ENCODE measurements around the gene RHOG. TPM values are rescaled to one million over a fixed set of nuclear protein-coding genes. Genes with fewer than 3 reads are reported as not detected.
A peak's percentile ranks its signal among the peaks of the same experiment; 100 is the strongest.

Gene RHOG
- polyA plus RNA-seq, 2 donors: 48.0 to 79.0 TPM

DNA sequence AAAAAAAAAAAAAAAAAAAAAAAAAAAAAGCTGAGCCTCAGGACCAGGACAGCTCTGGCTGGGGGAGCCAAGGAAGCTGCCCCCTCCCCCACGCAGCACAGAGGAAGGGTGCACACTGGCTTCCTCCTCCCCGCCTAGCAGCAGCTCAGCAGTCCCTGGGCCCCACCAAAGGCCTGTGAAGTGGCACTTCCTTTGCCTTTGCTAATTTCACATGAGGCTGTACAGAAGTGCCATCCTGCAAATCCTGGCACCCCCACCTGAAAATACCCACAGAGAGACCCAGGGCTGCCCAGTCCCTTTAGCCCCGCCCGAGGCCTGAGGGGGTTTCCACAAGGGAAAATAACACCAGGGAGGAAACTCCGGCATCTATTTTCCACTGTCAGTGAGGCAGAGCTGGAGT lies 3.9 kb downstream of the RHOG start:
- Histone ChIP-seq H3K4me3 (ENCODE audit: low read depth in 1 of 2, low read length in 2 of 2) (no peak overlapping the region), H3K36me3 (ENCODE audit: control insufficient read depth in 2 of 2, insufficient read depth in 2 of 2, low read length in 1 of 2) (peaks cover 0 to 3% of the 10 kb centered on the region in 2 donors), H3K4me1 (ENCODE audit: control insufficient read depth in 2 of 2, insufficient read depth in 2 of 2, low read length in 1 of 2) (peaks cover 2 to 20% of the 10 kb centered on the region in 2 donors), H3K27me3 (ENCODE audit: control insufficient read depth in 1 of 2, insufficient read depth in 2 of 2, low read length in 2 of 2) (no peaks in the 10 kb centered on the region), H3K9me3 (ENCODE audit: control insufficient read depth in 2 of 2, insufficient read depth in 1 of 2, low read depth in 1 of 2, low read length in 1 of 2) (no peaks in the 10 kb centered on the region), H3K27ac (ENCODE audit: low read depth in 2 of 2, low read length in 1 of 2) (peak overlapping the region in 1 of 2 donors; percentile 36)
- WGBS, 2 donors: 61 to 71% methylated on average over 5 of the region's 5 CpGs

DNA sequence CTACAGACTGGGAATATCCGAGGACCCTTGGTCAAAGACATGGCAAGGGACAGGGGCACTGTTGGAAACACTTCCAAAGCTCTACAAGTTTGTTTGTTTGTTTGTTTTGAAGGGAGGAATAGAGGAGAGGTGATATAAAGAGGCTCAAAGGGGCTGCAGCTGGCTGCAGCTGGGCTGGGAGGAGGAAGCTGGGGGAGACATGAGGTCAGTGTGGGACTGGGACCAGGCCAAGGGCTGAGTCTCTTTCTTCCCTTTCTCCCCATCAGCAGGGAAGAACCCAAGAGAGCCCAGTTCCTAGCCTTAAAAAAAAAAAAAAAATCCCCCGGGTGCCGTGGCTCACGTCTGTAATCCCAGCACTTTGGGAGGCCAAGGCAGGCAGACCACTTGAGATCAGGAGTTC lies 5.0 kb downstream of the RHOG start:
- Histone ChIP-seq H3K4me1 (ENCODE audit: control insufficient read depth in 2 of 2, insufficient read depth in 2 of 2, low read length in 1 of 2) (peaks cover 7 to 22% of the 10 kb centered on the region in 2 donors), H3K27me3 (ENCODE audit: control insufficient read depth in 1 of 2, insufficient read depth in 2 of 2, low read length in 2 of 2) (no peaks in the 10 kb centered on the region), H3K36me3 (ENCODE audit: control insufficient read depth in 2 of 2, insufficient read depth in 2 of 2, low read length in 1 of 2) (peaks cover 0 to 10% of the 10 kb centered on the region in 2 donors), H3K4me3 (ENCODE audit: low read depth in 1 of 2, low read length in 2 of 2) (no peak overlapping the region), H3K9me3 (ENCODE audit: control insufficient read depth in 2 of 2, insufficient read depth in 1 of 2, low read depth in 1 of 2, low read length in 1 of 2) (no peaks in the 10 kb centered on the region), H3K27ac (ENCODE audit: low read depth in 2 of 2, low read length in 1 of 2) (peak overlapping the region in 1 of 2 donors; percentile 64)
- WGBS, 2 donors: 73 to 83% methylated on average over 4 of the region's 4 CpGs

DNA sequence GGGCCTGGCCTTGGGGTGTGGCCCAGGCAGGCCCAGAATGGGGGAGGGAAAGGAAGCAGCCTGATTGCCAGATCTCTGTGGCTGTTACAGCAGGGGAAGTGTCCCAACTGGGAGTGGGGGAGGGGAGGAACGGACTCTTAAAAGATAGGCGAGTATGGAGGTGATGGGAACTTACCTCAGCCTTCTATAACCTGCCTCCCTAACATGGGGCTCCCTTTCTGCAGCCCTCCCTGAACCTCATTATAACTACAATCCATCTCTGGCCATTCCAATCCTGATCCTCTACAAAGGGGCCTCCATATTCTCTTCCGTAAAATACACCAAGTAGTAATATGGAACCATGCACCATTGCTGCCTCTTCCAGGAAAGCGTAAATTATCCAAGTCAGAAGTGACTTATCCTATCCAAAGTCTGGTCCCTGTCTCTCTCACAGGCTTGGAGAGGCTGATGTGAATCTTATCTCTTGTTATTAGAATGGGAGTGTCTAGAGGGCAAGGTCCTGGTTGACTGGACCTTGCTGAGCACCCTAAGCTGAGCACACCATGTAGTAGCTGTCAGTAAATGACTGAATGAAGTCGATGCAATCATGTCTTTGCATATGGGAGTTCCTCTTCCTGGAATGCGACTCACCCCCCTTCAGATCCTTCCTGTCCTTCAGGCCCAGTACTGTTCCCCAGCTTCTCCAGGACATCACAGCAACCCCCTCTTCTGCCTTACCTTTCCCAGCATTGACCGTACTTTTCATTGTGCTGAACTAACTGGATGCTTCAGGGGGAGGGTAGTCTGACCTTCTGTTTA lies 5.9 kb downstream of the RHOG start:
- H3K4me3 ChIP-seq (ENCODE audit: low read depth in 1 of 2, low read length in 2 of 2): no peak overlapping the region
- peaks cover 0 to 12% of the 10 kb centered on the region in 2 donors for H3K36me3 ChIP-seq (ENCODE audit: control insufficient read depth in 2 of 2, insufficient read depth in 2 of 2, low read length in 1 of 2)
- 67 to 75% methylated on average over 7 of the region's 7 CpGs for WGBS, 2 donors
- H3K9me3 ChIP-seq (ENCODE audit: control insufficient read depth in 2 of 2, insufficient read depth in 1 of 2, low read depth in 1 of 2, low read length in 1 of 2): no peaks in the 10 kb centered on the region
- H3K27ac ChIP-seq (ENCODE audit: low read depth in 2 of 2, low read length in 1 of 2): peak overlapping the region; percentile 37 to 64
- H3K27me3 ChIP-seq (ENCODE audit: control insufficient read depth in 1 of 2, insufficient read depth in 2 of 2, low read length in 2 of 2): no peaks in the 10 kb centered on the region
- H3K4me1 ChIP-seq (ENCODE audit: control insufficient read depth in 2 of 2, insufficient read depth in 2 of 2, low read length in 1 of 2): peaks cover 7 to 22% of the 10 kb centered on the region in 2 donors

GRCh38 chr11:3834349-3834663 lies 6.5 kb downstream of the RHOG start:
- peak overlapping the region in 1 of 2 donors; percentile 15 for H3K27ac ChIP-seq (ENCODE audit: low read depth in 2 of 2, low read length in 1 of 2)
- H3K36me3 ChIP-seq (ENCODE audit: control insufficient read depth in 2 of 2, insufficient read depth in 2 of 2, low read length in 1 of 2): peaks cover 0 to 12% of the 10 kb centered on the region in 2 donors
- no peaks in the 10 kb centered on the region for H3K27me3 ChIP-seq (ENCODE audit: control insufficient read depth in 1 of 2, insufficient read depth in 2 of 2, low read length in 2 of 2)
- no peaks in the 10 kb centered on the region for H3K9me3 ChIP-seq (ENCODE audit: control insufficient read depth in 2 of 2, insufficient read depth in 1 of 2, low read depth in 1 of 2, low read length in 1 of 2)
- peaks cover 7 to 17% of the 10 kb centered on the region in 2 donors for H3K4me1 ChIP-seq (ENCODE audit: control insufficient read depth in 2 of 2, insufficient read depth in 2 of 2, low read length in 1 of 2)
- no peak overlapping the region for H3K4me3 ChIP-seq (ENCODE audit: low read depth in 1 of 2, low read length in 2 of 2)
- WGBS, 2 donors: 70 to 80% methylated on average over 4 of the region's 4 CpGs

DNA sequence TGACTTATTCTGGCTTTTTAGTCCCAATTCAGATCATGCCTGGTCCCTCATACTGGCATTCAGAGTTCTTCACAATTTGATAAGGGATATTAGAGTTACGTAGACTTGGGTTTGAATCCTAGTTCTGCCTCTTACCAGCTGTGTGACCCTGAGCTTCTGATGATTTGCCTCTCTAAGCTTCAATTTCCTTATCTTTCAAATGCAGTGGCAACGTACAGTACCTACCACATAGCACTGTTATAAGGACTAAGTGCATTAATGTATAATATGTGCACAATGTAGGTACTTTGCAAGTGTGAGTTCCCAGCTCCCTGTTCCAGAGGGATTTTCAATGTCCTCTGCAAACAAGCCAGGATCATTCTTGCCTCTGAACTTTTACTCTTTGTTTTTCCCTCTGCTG lies 7.3 kb downstream of the RHOG start:
- peaks cover 7 to 13% of the 10 kb centered on the region in 2 donors for H3K4me1 ChIP-seq (ENCODE audit: control insufficient read depth in 2 of 2, insufficient read depth in 2 of 2, low read length in 1 of 2)
- no peak overlapping the region for H3K4me3 ChIP-seq (ENCODE audit: low read depth in 1 of 2, low read length in 2 of 2)
- peaks cover 0 to 12% of the 10 kb centered on the region in 2 donors for H3K36me3 ChIP-seq (ENCODE audit: control insufficient read depth in 2 of 2, insufficient read depth in 2 of 2, low read length in 1 of 2)
- H3K27ac ChIP-seq (ENCODE audit: low read depth in 2 of 2, low read length in 1 of 2): no peak overlapping the region
- no peaks in the 10 kb centered on the region for H3K9me3 ChIP-seq (ENCODE audit: control insufficient read depth in 2 of 2, insufficient read depth in 1 of 2, low read depth in 1 of 2, low read length in 1 of 2)
- 87 to 90% methylated on average over 2 of the region's 2 CpGs for WGBS, 2 donors
- H3K27me3 ChIP-seq (ENCODE audit: control insufficient read depth in 1 of 2, insufficient read depth in 2 of 2, low read length in 2 of 2): no peaks in the 10 kb centered on the region

DNA sequence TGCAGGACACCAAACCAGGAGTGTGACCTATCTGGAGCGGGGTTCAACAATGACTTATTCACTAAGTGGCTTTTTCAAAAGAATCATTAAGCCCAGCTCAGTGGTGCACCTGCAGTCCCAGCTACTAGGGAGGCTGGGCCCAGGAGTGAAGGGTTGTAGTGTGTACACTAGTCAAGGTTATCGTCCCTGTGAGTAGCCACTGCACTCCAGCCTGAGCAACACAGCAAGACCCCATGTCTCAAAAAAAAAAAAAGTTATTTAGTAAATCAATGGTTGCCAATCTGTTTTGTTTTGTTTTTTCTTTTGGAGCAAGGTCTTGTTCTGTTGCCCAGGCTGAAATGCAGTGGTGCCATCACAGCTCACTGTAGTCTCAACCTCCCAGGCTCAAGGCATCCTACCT lies 7.9 kb downstream of the RHOG start:
- peaks cover 0 to 15% of the 10 kb centered on the region in 2 donors for H3K36me3 ChIP-seq (ENCODE audit: control insufficient read depth in 2 of 2, insufficient read depth in 2 of 2, low read length in 1 of 2)
- no peaks in the 10 kb centered on the region for H3K27me3 ChIP-seq (ENCODE audit: control insufficient read depth in 1 of 2, insufficient read depth in 2 of 2, low read length in 2 of 2)
- no peaks in the 10 kb centered on the region for H3K9me3 ChIP-seq (ENCODE audit: control insufficient read depth in 2 of 2, insufficient read depth in 1 of 2, low read depth in 1 of 2, low read length in 1 of 2)
- H3K4me1 ChIP-seq (ENCODE audit: control insufficient read depth in 2 of 2, insufficient read depth in 2 of 2, low read length in 1 of 2): peaks cover 7 to 13% of the 10 kb centered on the region in 2 donors
- WGBS, 2 donors: 79 to 91% methylated on average over 2 of the region's 2 CpGs
- no peak overlapping the region for H3K27ac ChIP-seq (ENCODE audit: low read depth in 2 of 2, low read length in 1 of 2)
- H3K4me3 ChIP-seq (ENCODE audit: low read depth in 1 of 2, low read length in 2 of 2): no peak overlapping the region

- H3K27ac ChIP-seq (ENCODE audit: low read depth in 2 of 2, low read length in 1 of 2): peak overlapping the region in 1 of 2 donors; percentile 57
- H3K36me3 ChIP-seq (ENCODE audit: control insufficient read depth in 2 of 2, insufficient read depth in 2 of 2, low read length in 1 of 2): peaks cover 6 to 27% of the 10 kb centered on the region in 2 donors
- H3K4me3 ChIP-seq (ENCODE audit: low read depth in 1 of 2, low read length in 2 of 2): no peak overlapping the region
- WGBS, 2 donors: 73 to 76% methylated on average over 12 of the region's 13 CpGs
- no peaks in the 10 kb centered on the region for H3K27me3 ChIP-seq (ENCODE audit: control insufficient read depth in 1 of 2, insufficient read depth in 2 of 2, low read length in 2 of 2)
- peaks cover 7 to 13% of the 10 kb centered on the region in 2 donors for H3K4me1 ChIP-seq (ENCODE audit: control insufficient read depth in 2 of 2, insufficient read depth in 2 of 2, low read length in 1 of 2)
- no peaks in the 10 kb centered on the region for H3K9me3 ChIP-seq (ENCODE audit: control insufficient read depth in 2 of 2, insufficient read depth in 1 of 2, low read depth in 1 of 2, low read length in 1 of 2)
Measured at GRCh38 chr11:3831378-3832239, 9.2 kb downstream of the RHOG start.

- no peak overlapping the region for H3K4me3 ChIP-seq (ENCODE audit: low read depth in 1 of 2, low read length in 2 of 2)
- H3K9me3 ChIP-seq (ENCODE audit: control insufficient read depth in 2 of 2, insufficient read depth in 1 of 2, low read depth in 1 of 2, low read length in 1 of 2): no peaks in the 10 kb centered on the region
- no peaks in the 10 kb centered on the region for H3K27me3 ChIP-seq (ENCODE audit: control insufficient read depth in 1 of 2, insufficient read depth in 2 of 2, low read length in 2 of 2)
- H3K27ac ChIP-seq (ENCODE audit: low read depth in 2 of 2, low read length in 1 of 2): peak overlapping the region in 1 of 2 donors; percentile 26
- H3K36me3 ChIP-seq (ENCODE audit: control insufficient read depth in 2 of 2, insufficient read depth in 2 of 2, low read length in 1 of 2): peaks cover 6 to 32% of the 10 kb centered on the region in 2 donors
- 84 to 87% methylated on average over 1 of the region's 1 CpG for WGBS, 2 donors
- peaks cover 5 to 11% of the 10 kb centered on the region in 2 donors for H3K4me1 ChIP-seq (ENCODE audit: control insufficient read depth in 2 of 2, insufficient read depth in 2 of 2, low read length in 1 of 2)
Measured at GRCh38 chr11:3830730-3831129, 10.0 kb downstream of the RHOG start.

DNA sequence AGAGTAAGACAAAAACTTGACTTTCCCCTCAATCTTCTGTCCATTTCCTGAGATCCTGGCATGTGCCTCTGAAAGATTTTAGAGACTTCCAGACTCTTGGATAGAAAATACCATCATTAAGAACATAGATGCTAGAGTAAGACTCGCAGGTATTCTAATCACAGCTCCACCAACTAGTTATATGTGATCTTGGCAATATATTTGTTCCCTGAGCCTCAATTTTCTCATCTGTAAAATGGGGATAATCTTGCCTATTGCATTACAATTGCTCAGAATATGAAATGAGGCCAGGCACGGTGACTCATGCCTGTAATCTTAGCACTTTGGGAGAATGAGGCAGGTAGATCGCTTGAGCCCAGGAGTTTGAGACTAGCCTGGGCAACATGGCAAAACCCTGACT lies 10.7 kb downstream of the RHOG start:
- H3K4me3 ChIP-seq (ENCODE audit: low read depth in 1 of 2, low read length in 2 of 2): no peak overlapping the region
- peaks cover 5 to 9% of the 10 kb centered on the region in 2 donors for H3K4me1 ChIP-seq (ENCODE audit: control insufficient read depth in 2 of 2, insufficient read depth in 2 of 2, low read length in 1 of 2)
- no peak overlapping the region for H3K27ac ChIP-seq (ENCODE audit: low read depth in 2 of 2, low read length in 1 of 2)
- H3K36me3 ChIP-seq (ENCODE audit: control insufficient read depth in 2 of 2, insufficient read depth in 2 of 2, low read length in 1 of 2): peaks cover 6 to 33% of the 10 kb centered on the region in 2 donors
- no peaks in the 10 kb centered on the region for H3K27me3 ChIP-seq (ENCODE audit: control insufficient read depth in 1 of 2, insufficient read depth in 2 of 2, low read length in 2 of 2)
- no peaks in the 10 kb centered on the region for H3K9me3 ChIP-seq (ENCODE audit: control insufficient read depth in 2 of 2, insufficient read depth in 1 of 2, low read depth in 1 of 2, low read length in 1 of 2)
- WGBS, 2 donors: 87 to 88% methylated on average over 3 of the region's 3 CpGs
